Measurements from ENCODE around the gene CARD11. TPM values are rescaled to one million over a fixed set of nuclear protein-coding genes. Genes with fewer than 3 reads are reported as not detected.

Gene CARD11
- total RNA-seq, 2 experiments from 2014 or later, result 118 to 122 TPM

DNA sequence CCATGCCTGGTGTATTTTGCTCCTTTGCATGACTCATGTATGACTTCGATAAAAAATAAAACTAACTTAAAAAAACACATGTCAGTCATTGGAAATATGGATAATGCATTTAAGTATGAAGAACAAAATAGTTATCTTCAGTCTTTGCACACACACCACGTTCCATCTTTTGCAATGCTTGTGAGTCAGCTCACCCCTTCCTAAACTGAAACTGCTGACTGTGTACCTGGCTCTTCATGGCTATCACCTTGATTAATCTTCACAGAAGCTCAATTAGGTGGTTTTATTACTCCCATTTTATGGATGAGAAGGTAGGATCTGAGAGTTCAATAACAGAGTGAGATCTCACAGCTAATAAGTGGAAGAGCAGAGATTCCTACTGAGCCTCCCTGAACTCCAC lies 79.5 kb downstream of the CARD11 start:
- ChIA-PET POLR2A (interaction anchor here (0.5 to 1.1 kb wide), 3 partner anchors 9 to 112 kb away, joined by 4 to 5 read pairs (median 5); no protein-coding TSS in a partner anchor), CTCF (no interaction called here)
- Mint-ChIP-seq H3K27me3 (no peaks in the 10 kb centered on the region), H3K4me3 (no peak overlapping the region), H3K9me3 (peaks cover 6% of the 10 kb centered on the region), H3K27ac (peak overlapping the region; percentile 77), H3K4me1 (ENCODE audit: low read depth) (peaks cover 39% of the 10 kb centered on the region), H3K36me3 (ENCODE audit: low read depth) (peaks cover 73% of the 10 kb centered on the region)
- ATAC-seq (ENCODE audit: poor library complexity) (no peak), DNase-seq (no peak)
- H3K27ac ChIP-seq (ENCODE audit: low read depth in 1 of 2, low read length in 2 of 2), result no peak overlapping the region
- peaks cover 17% of the 10 kb centered on the region for H3K4me1 ChIP-seq (ENCODE audit: insufficient read depth, low read length)
- H3K36me3 ChIP-seq (ENCODE audit: insufficient read depth, low read length), result peaks cover 38% of the 10 kb centered on the region
- intact Hi-C loops (cut with DNase I, micrococcal nuclease), result no loop called here
- H3K27me3 ChIP-seq (ENCODE audit: control insufficient read depth in 1 of 2, insufficient read depth in 2 of 2, low read length in 2 of 2), result no peaks in the 10 kb centered on the region
- TF ChIP-seq, protein P1, sequence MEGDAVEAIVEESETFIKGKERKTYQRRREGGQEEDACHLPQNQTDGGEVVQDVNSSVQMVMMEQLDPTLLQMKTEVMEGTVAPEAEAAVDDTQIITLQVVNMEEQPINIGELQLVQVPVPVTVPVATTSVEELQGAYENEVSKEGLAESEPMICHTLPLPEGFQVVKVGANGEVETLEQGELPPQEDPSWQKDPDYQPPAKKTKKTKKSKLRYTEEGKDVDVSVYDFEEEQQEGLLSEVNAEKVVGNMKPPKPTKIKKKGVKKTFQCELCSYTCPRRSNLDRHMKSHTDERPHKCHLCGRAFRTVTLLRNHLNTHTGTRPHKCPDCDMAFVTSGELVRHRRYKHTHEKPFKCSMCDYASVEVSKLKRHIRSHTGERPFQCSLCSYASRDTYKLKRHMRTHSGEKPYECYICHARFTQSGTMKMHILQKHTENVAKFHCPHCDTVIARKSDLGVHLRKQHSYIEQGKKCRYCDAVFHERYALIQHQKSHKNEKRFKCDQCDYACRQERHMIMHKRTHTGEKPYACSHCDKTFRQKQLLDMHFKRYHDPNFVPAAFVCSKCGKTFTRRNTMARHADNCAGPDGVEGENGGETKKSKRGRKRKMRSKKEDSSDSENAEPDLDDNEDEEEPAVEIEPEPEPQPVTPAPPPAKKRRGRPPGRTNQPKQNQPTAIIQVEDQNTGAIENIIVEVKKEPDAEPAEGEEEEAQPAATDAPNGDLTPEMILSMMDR (IDR thresholded peaks at IDR 0.05), result no peak
- H3K4me3 ChIP-seq (ENCODE audit: low read length), result no peak overlapping the region
- peaks cover 21 to 27% of the 10 kb centered on the region in 2 experiments for H3K9me3 ChIP-seq (ENCODE audit: control insufficient read depth in 1 of 2, insufficient read depth in 1 of 2, low read length in 2 of 2)

DNA sequence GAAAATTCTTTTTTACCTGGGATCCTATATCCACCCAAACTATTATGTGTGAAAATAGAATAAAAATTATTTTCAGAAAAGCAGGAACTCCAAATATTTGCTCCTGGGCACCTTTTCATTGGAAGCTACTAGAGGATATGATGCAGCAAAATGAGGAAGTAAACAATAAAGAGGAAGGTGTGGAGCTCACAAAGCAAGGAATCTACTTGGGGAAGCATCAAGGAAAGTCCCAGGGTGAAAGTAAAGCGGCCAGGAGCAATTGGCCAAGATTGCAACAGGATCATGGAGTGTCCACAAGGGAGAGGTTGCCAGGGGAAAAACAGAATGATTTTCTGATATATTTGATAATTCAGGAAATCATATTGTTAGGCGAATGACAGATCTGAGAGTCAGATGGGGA lies 80.8 kb downstream of the CARD11 start:
- TF ChIP-seq, protein P1 (IDR thresholded peaks at IDR 0.05), result no peak
- Mint-ChIP-seq H3K4me1 (ENCODE audit: low read depth) (peaks cover 50% of the 10 kb centered on the region), H3K9me3 (peaks cover 6% of the 10 kb centered on the region), H3K4me3 (no peak overlapping the region), H3K27ac (peak overlapping the region; percentile 77), H3K27me3 (no peaks in the 10 kb centered on the region), H3K36me3 (ENCODE audit: low read depth) (peaks cover 87% of the 10 kb centered on the region)
- CTCF ChIA-PET, result no interaction called here
- no peak overlapping the region for H3K27ac ChIP-seq (ENCODE audit: low read depth in 1 of 2, low read length in 2 of 2)
- DNase-seq, result peak in 1 of 14 experiments; percentile 31
- peaks cover 16% of the 10 kb centered on the region in 2 experiments for H3K9me3 ChIP-seq (ENCODE audit: control insufficient read depth in 1 of 2, insufficient read depth in 1 of 2, low read length in 2 of 2)
- POLR2A ChIA-PET, result interaction anchor here (0.7 kb wide), 1 partner anchor 882 kb away, joined by 4 read pairs; no protein-coding TSS in a partner anchor
- H3K27me3 ChIP-seq (ENCODE audit: control insufficient read depth in 1 of 2, insufficient read depth in 2 of 2, low read length in 2 of 2), result no peaks in the 10 kb centered on the region
- H3K36me3 ChIP-seq (ENCODE audit: insufficient read depth, low read length), result peaks cover 43% of the 10 kb centered on the region
- intact Hi-C loops (cut with DNase I, micrococcal nuclease), result no loop called here
- ATAC-seq (ENCODE audit: poor library complexity), result no peak
- peaks cover 22% of the 10 kb centered on the region for H3K4me1 ChIP-seq (ENCODE audit: insufficient read depth, low read length)
- H3K4me3 ChIP-seq (ENCODE audit: low read length), result no peak overlapping the region

DNA sequence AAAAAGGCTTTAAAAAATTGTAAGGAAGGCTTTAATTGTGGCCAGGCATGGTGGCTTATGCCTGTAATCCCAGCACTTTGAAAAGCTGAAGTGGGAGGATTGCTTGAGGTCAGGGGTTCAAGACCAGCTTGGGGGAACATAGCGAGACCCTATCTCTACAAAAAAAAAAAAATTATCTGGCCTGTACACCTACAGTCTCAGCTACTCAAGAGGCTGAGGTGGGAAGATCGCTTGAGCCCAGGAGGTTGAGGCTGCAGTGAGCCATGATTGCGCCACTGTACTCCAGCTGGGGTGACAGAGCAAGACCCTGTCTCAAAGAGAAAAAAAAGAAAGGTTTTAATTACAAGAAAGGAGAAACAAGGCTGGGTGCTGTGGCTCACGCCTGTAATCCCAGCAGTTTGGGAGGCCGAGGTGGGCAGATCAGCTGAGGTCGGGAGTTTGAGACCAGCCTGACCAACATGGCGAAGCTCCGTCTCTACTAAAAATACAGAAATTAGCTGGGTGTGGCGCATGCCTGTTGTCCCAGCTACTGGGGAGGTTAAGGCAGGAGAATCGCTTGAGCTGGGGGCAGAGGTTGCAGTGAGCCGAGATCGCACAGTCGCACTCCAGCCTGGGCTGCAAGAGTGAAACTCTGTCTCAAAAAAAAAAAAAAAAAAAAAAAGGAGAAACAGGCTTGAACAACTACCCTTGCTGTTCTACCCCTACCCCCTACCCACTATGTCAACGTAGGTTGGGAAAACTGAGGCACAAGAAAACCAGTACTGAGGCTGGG lies 83.7 kb downstream of the CARD11 start:
- H3K36me3 Mint-ChIP-seq (ENCODE audit: low read depth), result peaks cover 86% of the 10 kb centered on the region
- peaks cover 71% of the 10 kb centered on the region for H3K4me1 Mint-ChIP-seq (ENCODE audit: low read depth)
- DNase-seq (peak in 1 of 14 experiments; percentile 1), ATAC-seq (ENCODE audit: poor library complexity) (no peak)
- no peak overlapping the region for H3K27ac ChIP-seq (ENCODE audit: low read depth in 1 of 2, low read length in 2 of 2)
- peaks cover 32% of the 10 kb centered on the region for H3K4me1 ChIP-seq (ENCODE audit: insufficient read depth, low read length)
- no peak overlapping the region for H3K4me3 Mint-ChIP-seq
- CTCF ChIA-PET, result no interaction called here
- intact Hi-C loops (cut with DNase I, micrococcal nuclease), result loop anchor here in 1 of 2 experiments (10.0 kb wide), 2 partner anchors 55 to 85 kb away; partner anchors contain the start of gene CARD11
- H3K4me3 ChIP-seq (ENCODE audit: low read length), result no peak overlapping the region
- peaks cover 47% of the 10 kb centered on the region for H3K36me3 ChIP-seq (ENCODE audit: insufficient read depth, low read length)
- no peaks in the 10 kb centered on the region for H3K9me3 Mint-ChIP-seq
- POLR2A ChIA-PET, result no interaction called here
- H3K27me3 ChIP-seq (ENCODE audit: control insufficient read depth in 1 of 2, insufficient read depth in 2 of 2, low read length in 2 of 2), result no peaks in the 10 kb centered on the region
- TF ChIP-seq, protein P1 (IDR thresholded peaks at IDR 0.05), result no peak
- H3K27me3 Mint-ChIP-seq, result no peaks in the 10 kb centered on the region
- H3K9me3 ChIP-seq (ENCODE audit: control insufficient read depth in 1 of 2, insufficient read depth in 1 of 2, low read length in 2 of 2), result no peaks in the 10 kb centered on the region
- H3K27ac Mint-ChIP-seq, result peak overlapping the region; percentile 82

Data from CD4-positive, alpha-beta T cell (primary cell).